Measurements from ENCODE around the gene MEG3.

DNA sequence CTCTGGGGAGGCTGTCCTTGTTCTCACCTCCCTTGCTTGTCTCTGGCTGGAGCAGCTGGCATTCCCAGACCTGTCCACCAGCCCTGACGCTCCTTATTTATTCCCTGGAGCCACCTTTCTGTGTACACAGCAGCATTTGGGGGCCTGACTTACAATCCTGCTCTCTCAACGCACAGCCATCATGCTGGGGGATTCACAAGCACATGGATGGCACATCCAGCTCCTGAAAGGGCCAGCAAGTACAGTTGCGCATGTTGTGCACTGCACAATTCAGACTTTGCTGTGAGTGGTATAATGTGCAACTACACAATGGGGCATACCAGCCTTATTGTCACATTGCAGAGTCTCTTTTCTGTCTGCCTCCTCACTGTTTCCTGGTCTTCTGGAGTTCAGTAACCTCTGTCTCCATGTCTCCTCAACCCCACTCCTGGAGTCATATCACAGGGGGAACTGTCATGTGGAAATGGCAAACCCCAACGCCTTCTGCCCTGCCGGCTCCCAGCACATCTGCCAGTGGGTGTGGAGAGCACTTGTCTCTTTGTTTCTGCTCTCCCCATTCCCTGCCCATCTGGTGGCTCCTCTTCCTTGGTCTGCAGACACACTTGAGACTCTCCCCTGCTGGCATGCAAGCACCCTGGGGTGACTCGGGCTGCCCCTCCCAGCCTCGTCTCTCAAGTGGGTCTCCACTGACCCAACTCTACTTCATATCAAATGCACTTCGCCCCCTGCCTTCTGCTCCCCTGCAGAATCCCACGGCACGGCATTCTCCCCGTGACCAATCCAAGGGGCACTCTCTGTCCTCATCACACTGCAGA lies 41.2 kb upstream of the MEG3 start:
- TF ChIP-seq CTCF (IDR thresholded peaks at IDR 0.05) = no peak
- no peak for TF ChIP-seq EP300 (IDR thresholded peaks at IDR 0.05)

All from tibial nerve (tissue), 4 donors.